Fibroblast of villous mesenchyme (primary cell): ENCODE data around the gene DCTD. TPM values are rescaled to one million over a fixed set of nuclear protein-coding genes. Genes with fewer than 3 reads are reported as not detected.

Experiments
- DNase-seq: peaks from one replicate; pipeline ENCODE4 v3.0.0-alpha.2; 2010; ENCODE audit warnings: low read depth
- H3K4me3 ChIP-seq: 2 replicates; pipeline ENCODE4 v1.5.1; 2011; ENCODE audit warnings: low read depth, mild to moderate bottlenecking, low read length
- total RNA-seq: library from RNA; depleted of rRNA; stranded (reverse); fragments of >200 nt; gene quantifications from 2 replicates; pipeline ENCODE4 v1.2.3, GENCODE V29; 2012
- TF ChIP-seq, protein P1 (sequence below): IDR thresholded peaks from 2 replicates; pipeline ENCODE4 v1.5.1; 2012; ENCODE audit warnings: low read depth, mild to moderate bottlenecking, low read length; ENCODE audit not compliant: insufficient read depth

Gene DCTD
- total RNA-seq, 1 donor, result 116 TPM

DNA sequence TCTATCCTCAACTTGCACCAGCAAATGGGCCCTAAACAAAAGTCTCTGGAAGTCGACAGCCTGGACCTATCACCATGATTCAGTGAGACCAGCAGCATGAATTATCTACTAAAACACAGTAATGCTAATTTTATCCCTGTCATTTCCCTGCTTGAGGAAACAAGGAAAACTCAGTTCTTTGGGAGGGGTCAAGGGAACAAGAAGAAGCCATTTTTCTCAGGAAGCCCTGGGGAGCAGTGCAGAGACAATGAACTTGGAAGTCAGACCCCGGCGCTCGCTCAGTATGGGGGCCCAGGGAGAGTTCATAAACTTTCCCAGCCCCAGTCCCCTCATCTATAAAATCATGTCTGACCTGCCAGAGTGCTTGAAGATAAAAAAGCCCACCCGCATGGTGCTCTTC is 50.4 kb downstream of the DCTD start:
- H3K4me3 ChIP-seq, result no peak overlapping the region
- TF ChIP-seq, protein P1, sequence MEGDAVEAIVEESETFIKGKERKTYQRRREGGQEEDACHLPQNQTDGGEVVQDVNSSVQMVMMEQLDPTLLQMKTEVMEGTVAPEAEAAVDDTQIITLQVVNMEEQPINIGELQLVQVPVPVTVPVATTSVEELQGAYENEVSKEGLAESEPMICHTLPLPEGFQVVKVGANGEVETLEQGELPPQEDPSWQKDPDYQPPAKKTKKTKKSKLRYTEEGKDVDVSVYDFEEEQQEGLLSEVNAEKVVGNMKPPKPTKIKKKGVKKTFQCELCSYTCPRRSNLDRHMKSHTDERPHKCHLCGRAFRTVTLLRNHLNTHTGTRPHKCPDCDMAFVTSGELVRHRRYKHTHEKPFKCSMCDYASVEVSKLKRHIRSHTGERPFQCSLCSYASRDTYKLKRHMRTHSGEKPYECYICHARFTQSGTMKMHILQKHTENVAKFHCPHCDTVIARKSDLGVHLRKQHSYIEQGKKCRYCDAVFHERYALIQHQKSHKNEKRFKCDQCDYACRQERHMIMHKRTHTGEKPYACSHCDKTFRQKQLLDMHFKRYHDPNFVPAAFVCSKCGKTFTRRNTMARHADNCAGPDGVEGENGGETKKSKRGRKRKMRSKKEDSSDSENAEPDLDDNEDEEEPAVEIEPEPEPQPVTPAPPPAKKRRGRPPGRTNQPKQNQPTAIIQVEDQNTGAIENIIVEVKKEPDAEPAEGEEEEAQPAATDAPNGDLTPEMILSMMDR, result no peak
- no peak for DNase-seq

GRCh38 chr4:182863501-182863900 is 53.7 kb downstream of the DCTD start:
- TF ChIP-seq, protein P1, result no peak
- DNase-seq, result no peak
- no peak overlapping the region for H3K4me3 ChIP-seq

- H3K4me3 ChIP-seq, result no peak overlapping the region
- TF ChIP-seq, protein P1, result no peak
- DNase-seq, result no peak
Measured at GRCh38 chr4:182862921-182863320, 54.3 kb downstream of the DCTD start.

DNA sequence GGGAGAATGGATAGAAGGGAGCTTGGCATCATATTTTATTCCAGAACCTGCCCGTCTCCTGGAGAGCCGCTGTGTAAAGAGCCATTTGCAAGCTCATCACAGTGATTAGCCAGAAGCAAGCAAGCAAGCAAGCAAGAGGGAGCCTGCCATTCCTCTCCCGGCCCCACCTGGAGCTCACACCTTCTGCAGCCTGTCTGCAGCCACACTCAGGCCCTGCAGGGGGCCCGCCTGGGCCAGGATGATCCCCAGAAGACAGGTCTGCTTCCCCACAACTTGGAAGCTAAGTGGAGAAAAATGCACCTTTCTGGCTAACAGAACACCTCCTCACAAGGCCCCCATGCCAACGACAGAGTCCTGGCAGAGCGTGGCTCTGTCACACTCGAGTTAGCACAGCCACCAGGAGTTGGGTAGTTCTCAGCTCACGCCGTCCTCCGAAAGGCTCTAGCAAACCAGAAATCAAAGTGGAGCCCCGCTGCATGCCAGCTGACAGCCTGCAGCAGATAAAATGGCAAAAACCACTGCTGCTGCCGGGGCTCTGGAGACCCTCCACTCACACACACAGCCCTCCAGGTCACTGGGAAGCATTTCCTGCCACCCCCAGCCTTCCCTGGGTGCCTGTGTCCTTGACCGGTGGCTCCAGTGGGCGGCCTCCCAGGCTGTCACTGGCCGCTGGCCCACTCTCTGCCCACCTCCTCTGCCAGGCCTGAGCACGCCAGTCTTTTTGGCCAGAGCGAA is 54.9 kb downstream of the DCTD start:
- no peak overlapping the region for H3K4me3 ChIP-seq

DNA sequence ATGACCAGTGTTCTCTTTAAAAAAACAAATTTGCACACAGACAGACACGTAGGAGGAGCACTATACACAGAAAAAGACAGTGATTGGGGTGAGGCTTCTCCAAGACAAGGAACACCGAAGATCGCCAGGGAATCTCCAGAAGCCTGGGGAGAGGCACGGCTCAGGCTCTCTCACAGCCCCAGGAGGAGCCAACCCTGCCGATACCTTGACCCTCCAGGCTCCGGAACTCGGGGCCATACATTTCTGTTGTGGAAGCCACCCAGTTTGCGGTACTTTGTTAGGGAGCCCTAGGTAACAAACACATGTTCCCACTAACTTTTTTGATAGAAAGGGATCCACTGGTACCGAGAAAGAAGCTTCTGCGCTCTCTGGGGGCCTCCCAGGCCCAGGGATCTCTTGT is 55.8 kb downstream of the DCTD start:
- TF ChIP-seq, protein P1, result no peak
- H3K4me3 ChIP-seq, result no peak overlapping the region
- DNase-seq, result no peak

More for the DNA sequence above, 54.9 kb downstream of the DCTD start:
- DNase-seq, result no peak
- TF ChIP-seq, protein P1, result no peak

- no peak for DNase-seq
- H3K4me3 ChIP-seq, result no peak overlapping the region
- TF ChIP-seq, protein P1, result no peak
Measured at GRCh38 chr4:182859730-182860129, 57.5 kb downstream of the DCTD start.

GRCh38 chr4:182858711-182859110 is 58.5 kb downstream of the DCTD start:
- DNase-seq, result no peak
- no peak overlapping the region for H3K4me3 ChIP-seq
- TF ChIP-seq, protein P1, result no peak
